ENCODE measurements around the gene ACTA2.

ACTA2 gene

GRCh38 chr10:88952647-88953111 is at the start of gene ACTA2:
Gene ACTA2, minus strand, starts transcription at chr10:88952773. Its CDS starts 3,843 bp downstream, at chr10:88948930.
- no peak for FAIRE-seq

GRCh38 chr10:89001729-89002072 is 49.1 kb upstream of the ACTA2 start:
- no peak for FAIRE-seq

GRCh38 chr10:89001024-89001728 is 48.6 kb upstream of the ACTA2 start:
- FAIRE-seq: no peak

- no peak for FAIRE-seq
Measured at GRCh38 chr10:88999625-89000024, 47.1 kb upstream of the ACTA2 start.

- no peak for FAIRE-seq
Measured at GRCh38 chr10:88996927-88997326, 44.4 kb upstream of the ACTA2 start.

GRCh38 chr10:88995156-88995876 is 42.7 kb upstream of the ACTA2 start:
- FAIRE-seq: no peak

- FAIRE-seq: no peak
Measured at GRCh38 chr10:88994019-88994418, 41.4 kb upstream of the ACTA2 start.

GRCh38 chr10:88992921-88993524 is 40.5 kb upstream of the ACTA2 start:
- FAIRE-seq: no peak

GRCh38 chr10:88991899-88992320 is 39.3 kb upstream of the ACTA2 start:
- no peak for FAIRE-seq

- no peak for FAIRE-seq
Measured at GRCh38 chr10:88991161-88991898, 38.8 kb upstream of the ACTA2 start.

GRCh38 chr10:88990384-88991160 is 38.0 kb upstream of the ACTA2 start, which contains the start of gene FAS:
Gene FAS, plus strand, starts transcription at chr10:88990798. Its CDS starts 79 bp downstream, at chr10:88990877.
- no peak for FAIRE-seq

GRCh38 chr10:88989824-88990383 is 37.3 kb upstream of the ACTA2 start:
- FAIRE-seq: no peak

- no peak for FAIRE-seq
Measured at GRCh38 chr10:88989423-88989822, 36.9 kb upstream of the ACTA2 start.

- FAIRE-seq: no peak
Measured at GRCh38 chr10:88987840-88988239, 35.3 kb upstream of the ACTA2 start.

- FAIRE-seq: no peak
Measured at GRCh38 chr10:88987243-88987725, 34.7 kb upstream of the ACTA2 start.

GRCh38 chr10:88986549-88987242 is 34.1 kb upstream of the ACTA2 start:
- FAIRE-seq: no peak

- FAIRE-seq: no peak
Measured at GRCh38 chr10:88984525-88984924, 32.0 kb upstream of the ACTA2 start.

GRCh38 chr10:88983939-88984338 is 31.4 kb upstream of the ACTA2 start:
- no peak for FAIRE-seq

- no peak for FAIRE-seq
Measured at GRCh38 chr10:88983206-88983605, 30.6 kb upstream of the ACTA2 start.

GRCh38 chr10:88982366-88982765 is 29.8 kb upstream of the ACTA2 start:
- no peak for FAIRE-seq

GRCh38 chr10:88981435-88981834 is 28.9 kb upstream of the ACTA2 start:
- no peak for FAIRE-seq
